Body of pancreas (tissue), 4 donors: ENCODE data around the gene NDUFS1. TPM values are rescaled to one million over a fixed set of nuclear protein-coding genes. Genes with fewer than 3 reads are reported as not detected.

Source experiments
- ATAC-seq: fragments of 150-250 bp; one replicate; pipeline ENCODE4 v1.9.1; 2016
- DNase-seq, 4 donors: peaks; one replicate each; pipeline ENCODE4 v3.0.0-alpha.2; 2019
- H3K27ac ChIP-seq, 4 donors: fragments of 200-600 bp; sonication (generic); 1 replicate in 3 of 4; 2 replicates in 1 of 4; pipeline versions ENCODE4 v1.5.1 to v1.6.1; 2016 to 2019; ENCODE audit warnings: mild to moderate bottlenecking in 1 of 4, mixed read lengths in 1 of 4, moderate library complexity in 1 of 4
- H3K27me3 ChIP-seq, 2 donors: fragments of 200-600 bp; sonication (generic); one replicate each; pipeline ENCODE4 v1.6.0; 2016; ENCODE audit warnings: mild to moderate bottlenecking in 1 of 2
- H3K36me3 ChIP-seq, 2 donors: fragments of 200-600 bp; sonication (generic); replicated peaks in 1 of 2; 2 replicates each; pipeline ENCODE4 v1.5.1; 2016; ENCODE audit warnings: low read depth in 2 of 2; ENCODE audit not compliant: insufficient read depth in 1 of 2
- H3K4me1 ChIP-seq: fragments of 200-600 bp; sonication (generic); one replicate; pipeline ENCODE4 v1.6.0; 2016
- H3K4me3 ChIP-seq, 2 donors: fragments of 200-600 bp; sonication (generic); 1 replicate in 1 of 2; 2 replicates in 1 of 2; pipeline ENCODE4 v1.5.1; 2016 to 2019
- H3K9me3 ChIP-seq, 3 donors: fragments of 200-600 bp; sonication (generic); 1 replicate in 2 of 3; 2 replicates in 1 of 3; pipeline ENCODE4 v1.5.1; 2016
- CTCF ChIP-seq, 7 experiments: fragments of 450-650 bp in 4 of 7; fragments of 200-600 bp in 3 of 7; sonication (generic) in 3 of 7; IDR thresholded peaks; one replicate each; pipeline ENCODE4 v1.5.1; 2016 to 2019; ENCODE audit warnings: antibody characterized with exemption in 7 of 7
- POLR2A ChIP-seq, 3 donors: fragments of 450-650 bp; IDR thresholded peaks; one replicate each; pipeline ENCODE4 v1.6.1; 2016; ENCODE audit warnings: antibody characterized with exemption in 3 of 3, mild to moderate bottlenecking in 2 of 3
- WGBS, 2 donors: methylation state at CpG; one replicate each; pipeline ENCODE4 v1.1.5; 2017; 5-methylcytosine and 5-hydroxymethylcytosine counted together
- intact Hi-C: fragments of 100-400 bp; cut with DNase I; formaldehyde crosslinking; loops from one replicate; pipeline ENCODE4 v1.15.1; 2023
- total RNA-seq, 2 donors: library from RNA; depleted of rRNA; stranded (reverse); fragments of >200 nt; gene quantifications; one replicate each; pipeline ENCODE4 v1.1.0, GENCODE V29; 2016

The NDUFS1 gene
- total RNA-seq, 2 donors from 2014 or later: 18.7 to 24.1 TPM

DNA sequence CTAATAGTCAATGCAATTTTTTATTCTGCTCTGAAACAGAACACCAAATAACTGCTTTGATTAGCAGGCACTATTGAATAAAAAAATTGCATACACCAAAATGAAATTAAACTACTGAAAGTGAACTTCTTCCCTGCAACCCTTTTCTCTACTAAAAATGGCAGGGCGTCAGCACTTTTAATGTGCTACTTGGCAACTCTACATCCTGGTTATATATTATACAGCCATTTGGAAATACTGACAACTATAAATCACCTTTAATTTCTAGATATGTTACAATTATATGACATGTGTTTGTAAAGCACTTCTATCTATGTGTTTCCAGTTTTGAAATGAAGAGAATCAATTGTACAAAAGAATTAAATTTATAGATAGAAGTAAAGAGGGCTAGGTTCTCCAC lies 9.9 kb downstream of the NDUFS1 start:
- 57 to 69% methylated on average over 1 of the region's 1 CpG for WGBS, 2 donors

DNA sequence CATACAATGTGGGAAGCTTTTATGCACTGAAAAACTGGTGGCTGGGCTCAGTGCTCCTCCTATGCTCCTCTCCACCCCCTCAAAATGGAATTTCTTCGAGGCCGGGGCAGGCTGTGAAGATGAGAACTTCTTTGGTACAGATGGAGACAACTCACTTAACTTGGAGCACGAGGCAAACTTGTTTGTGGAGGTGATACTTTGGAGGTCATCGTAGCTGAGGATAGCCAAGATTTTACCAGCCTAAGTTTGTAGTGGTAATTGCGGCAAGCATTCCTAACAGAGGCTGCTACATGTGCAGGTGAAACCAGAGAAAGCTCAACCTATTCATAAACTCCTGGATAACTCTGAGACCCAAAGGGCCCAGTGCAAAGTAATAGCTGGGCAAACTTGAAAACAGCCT lies 13.6 kb downstream of the NDUFS1 start:
- DNase-seq (no peak), ATAC-seq (no peak)
- intact Hi-C loops: no loop called here
- H3K4me1 ChIP-seq: no peaks in the 10 kb centered on the region
- peaks cover 6 to 51% of the 10 kb centered on the region in 2 donors for H3K36me3 ChIP-seq
- WGBS, 2 donors: 75 to 81% methylated on average over 5 of the region's 5 CpGs
- no peaks in the 10 kb centered on the region for H3K9me3 ChIP-seq
- H3K27me3 ChIP-seq: no peaks in the 10 kb centered on the region
- no peak overlapping the region for H3K27ac ChIP-seq
- H3K4me3 ChIP-seq: no peak overlapping the region
- TF ChIP-seq POLR2A (IDR thresholded peaks at IDR 0.05) (no peak), CTCF (IDR thresholded peaks at IDR 0.05) (no peak)

More for the DNA sequence above, 9.9 kb downstream of the NDUFS1 start:
- peaks cover 7% of the 10 kb centered on the region for H3K4me1 ChIP-seq
- H3K36me3 ChIP-seq: peaks cover 6 to 33% of the 10 kb centered on the region in 2 donors
- DNase-seq: no peak
- H3K9me3 ChIP-seq: no peaks in the 10 kb centered on the region
- no peak for ATAC-seq
- H3K4me3 ChIP-seq: no peak overlapping the region
- intact Hi-C loops: no loop called here
- TF ChIP-seq POLR2A (IDR thresholded peaks at IDR 0.05): no peak
- TF ChIP-seq CTCF (IDR thresholded peaks at IDR 0.05): no peak
- H3K27me3 ChIP-seq: no peaks in the 10 kb centered on the region
- H3K27ac ChIP-seq: no peak overlapping the region

GRCh38 chr2:206144383-206144782 lies 14.9 kb downstream of the NDUFS1 start:
- no peak overlapping the region for H3K27ac ChIP-seq
- no peaks in the 10 kb centered on the region for H3K4me1 ChIP-seq
- H3K9me3 ChIP-seq: no peaks in the 10 kb centered on the region
- 89 to 96% methylated on average over 2 of the region's 2 CpGs for WGBS, 2 donors
- no peak for TF ChIP-seq POLR2A (IDR thresholded peaks at IDR 0.05)
- no peak for TF ChIP-seq CTCF (IDR thresholded peaks at IDR 0.05)
- DNase-seq (no peak), ATAC-seq (no peak)
- H3K27me3 ChIP-seq: no peaks in the 10 kb centered on the region
- no peak overlapping the region for H3K4me3 ChIP-seq
- H3K36me3 ChIP-seq: peaks cover 6 to 56% of the 10 kb centered on the region in 2 donors
- intact Hi-C loops: no loop called here

DNA sequence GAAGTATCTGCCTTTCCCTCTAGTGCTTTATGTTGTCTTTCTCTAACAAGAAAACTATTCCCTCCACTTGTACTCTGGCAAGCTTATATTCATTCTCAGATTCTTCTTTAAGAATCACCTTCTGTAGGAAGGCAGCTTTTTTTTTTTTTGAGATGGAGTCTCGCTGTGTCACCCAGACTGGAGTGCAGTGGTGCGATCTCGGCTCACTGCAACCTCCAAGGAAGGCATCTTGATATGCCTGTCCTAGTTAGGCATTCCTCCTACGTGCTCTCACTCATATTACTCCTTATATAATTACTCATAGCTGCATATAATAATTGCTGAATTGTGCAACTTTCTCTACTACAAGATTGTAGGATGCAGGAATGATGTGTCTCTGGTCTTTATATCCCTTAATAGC lies 15.8 kb downstream of the NDUFS1 start:
- H3K9me3 ChIP-seq: no peaks in the 10 kb centered on the region
- no peak for ATAC-seq

More for the DNA sequence above, 15.8 kb downstream of the NDUFS1 start:
- Histone ChIP-seq H3K27ac (no peak overlapping the region), H3K4me3 (no peak overlapping the region), H3K27me3 (no peaks in the 10 kb centered on the region), H3K36me3 (peaks cover 9 to 56% of the 10 kb centered on the region in 2 donors), H3K4me1 (no peaks in the 10 kb centered on the region)
- WGBS, 2 donors: 95 to 96% methylated on average over 4 of the region's 4 CpGs
- intact Hi-C loops: no loop called here
- no peak for DNase-seq
- TF ChIP-seq POLR2A (IDR thresholded peaks at IDR 0.05) (no peak), CTCF (IDR thresholded peaks at IDR 0.05) (no peak)
